ENCODE data around the gene GGA1.

The GGA1 gene

GRCh38 chr22:37680191-37680851, 71.7 kb downstream of the GGA1 start:
- H3K4me2 ChIP-seq (ENCODE audit: insufficient read depth, low read length), result no peak overlapping the region
- H4K20me1 ChIP-seq (ENCODE audit: insufficient read depth, low read length), result no peaks in the 10 kb centered on the region
- H2AFZ ChIP-seq (ENCODE audit: low read depth, low read length), result no peak overlapping the region
- H3K27me3 ChIP-seq (ENCODE audit: insufficient read depth, low read length, poor library complexity), result no peaks in the 10 kb centered on the region
- no peak overlapping the region for H3K9ac ChIP-seq (ENCODE audit: low read depth, low read length)
- TF ChIP-seq, protein P1, sequence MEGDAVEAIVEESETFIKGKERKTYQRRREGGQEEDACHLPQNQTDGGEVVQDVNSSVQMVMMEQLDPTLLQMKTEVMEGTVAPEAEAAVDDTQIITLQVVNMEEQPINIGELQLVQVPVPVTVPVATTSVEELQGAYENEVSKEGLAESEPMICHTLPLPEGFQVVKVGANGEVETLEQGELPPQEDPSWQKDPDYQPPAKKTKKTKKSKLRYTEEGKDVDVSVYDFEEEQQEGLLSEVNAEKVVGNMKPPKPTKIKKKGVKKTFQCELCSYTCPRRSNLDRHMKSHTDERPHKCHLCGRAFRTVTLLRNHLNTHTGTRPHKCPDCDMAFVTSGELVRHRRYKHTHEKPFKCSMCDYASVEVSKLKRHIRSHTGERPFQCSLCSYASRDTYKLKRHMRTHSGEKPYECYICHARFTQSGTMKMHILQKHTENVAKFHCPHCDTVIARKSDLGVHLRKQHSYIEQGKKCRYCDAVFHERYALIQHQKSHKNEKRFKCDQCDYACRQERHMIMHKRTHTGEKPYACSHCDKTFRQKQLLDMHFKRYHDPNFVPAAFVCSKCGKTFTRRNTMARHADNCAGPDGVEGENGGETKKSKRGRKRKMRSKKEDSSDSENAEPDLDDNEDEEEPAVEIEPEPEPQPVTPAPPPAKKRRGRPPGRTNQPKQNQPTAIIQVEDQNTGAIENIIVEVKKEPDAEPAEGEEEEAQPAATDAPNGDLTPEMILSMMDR (IDR thresholded peaks at IDR 0.05; ENCODE audit: borderline replicate concordance, extremely low read depth, low read length, poor library complexity, severe bottlenecking), result no peak
- TF ChIP-seq EZH2 (IDR thresholded peaks at IDR 0.05; ENCODE audit: borderline replicate concordance, low read depth, low read length, severe bottlenecking), result no peak
- no peaks in the 10 kb centered on the region for H3K79me2 ChIP-seq (ENCODE audit: insufficient read depth, low read length)
- no peak overlapping the region for H3K27ac ChIP-seq (ENCODE audit: low read length)
- H3K4me1 ChIP-seq (ENCODE audit: insufficient read depth, low read length), result peaks cover 28% of the 10 kb centered on the region
- H3K9me3 ChIP-seq (ENCODE audit: insufficient read depth, low read length, severe bottlenecking), result no peaks in the 10 kb centered on the region
- no peak overlapping the region for H3K4me3 ChIP-seq (ENCODE audit: low read depth in 1 of 2, low read length in 2 of 2)
- no peak for DNase-seq
- ATAC-seq (ENCODE audit: insufficient read depth, low read depth), result no peak
- H3K36me3 ChIP-seq (ENCODE audit: insufficient read depth, low read length), result no peaks in the 10 kb centered on the region

DNA sequence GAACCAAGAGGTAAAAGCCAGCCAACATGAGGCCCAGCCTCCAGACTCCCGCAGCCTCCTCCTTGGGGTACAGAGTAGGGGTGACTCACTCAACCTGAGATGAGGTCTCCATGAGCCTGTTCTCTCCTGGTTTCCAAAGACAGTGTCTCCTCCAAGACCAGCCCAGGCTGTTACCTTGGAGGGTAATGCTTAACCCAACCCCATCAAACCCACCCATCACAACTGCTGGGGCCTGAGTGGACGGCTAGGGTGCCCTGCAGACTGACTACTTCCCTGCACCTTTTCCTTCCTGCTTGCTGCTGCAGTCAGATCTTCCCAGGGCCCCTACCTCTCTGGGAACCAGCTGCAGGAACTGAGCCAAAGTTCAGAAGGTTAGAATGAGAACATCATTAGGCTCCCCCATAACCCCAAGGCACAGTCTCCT, 72.4 kb downstream of the GGA1 start:
- no peak for DNase-seq
- H3K27ac ChIP-seq (ENCODE audit: low read length), result no peak overlapping the region

DNA sequence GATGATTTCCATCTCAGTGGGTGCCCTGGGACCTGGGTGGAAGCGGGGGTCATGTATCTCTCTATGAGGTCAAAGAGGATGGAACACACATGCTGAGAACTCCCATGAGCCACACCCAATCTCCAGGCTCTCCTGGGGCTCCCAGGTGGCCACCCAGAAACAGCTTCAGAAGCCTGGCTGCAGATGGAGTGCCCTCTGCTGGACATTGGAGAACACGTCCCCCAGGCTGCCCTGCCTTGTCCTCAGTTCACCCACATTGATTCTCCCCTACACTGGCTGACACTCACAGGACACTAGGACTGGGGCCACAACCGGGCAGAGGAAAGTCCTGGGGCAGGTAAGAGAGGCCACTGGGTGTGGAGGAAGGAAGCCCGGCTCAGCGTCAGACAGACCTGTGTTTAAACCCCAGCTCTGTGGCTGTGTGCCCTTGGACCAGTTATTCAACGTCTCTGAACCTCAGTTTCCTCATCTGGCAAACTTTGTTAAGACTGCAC, 73.0 kb downstream of the GGA1 start:
- DNase-seq (peak; percentile 77), ATAC-seq (ENCODE audit: insufficient read depth, low read depth) (peak; percentile 44)
- Histone ChIP-seq H3K9me3 (ENCODE audit: insufficient read depth, low read length, severe bottlenecking) (no peaks in the 10 kb centered on the region), H3K79me2 (ENCODE audit: insufficient read depth, low read length) (peaks cover 6% of the 10 kb centered on the region), H4K20me1 (ENCODE audit: insufficient read depth, low read length) (no peaks in the 10 kb centered on the region), H3K36me3 (ENCODE audit: insufficient read depth, low read length) (peaks cover 2% of the 10 kb centered on the region; the same call in 1 of the 2 replicates), H3K4me1 (ENCODE audit: insufficient read depth, low read length) (peaks cover 30% of the 10 kb centered on the region), H3K9ac (ENCODE audit: low read depth, low read length) (no peak overlapping the region), H3K27ac (ENCODE audit: low read length) (no peak overlapping the region), H3K4me2 (ENCODE audit: insufficient read depth, low read length) (no peak overlapping the region), H3K4me3 (ENCODE audit: low read depth in 1 of 2, low read length in 2 of 2) (no peak overlapping the region), H3K27me3 (ENCODE audit: insufficient read depth, low read length, poor library complexity) (no peaks in the 10 kb centered on the region), H2AFZ (ENCODE audit: low read depth, low read length) (0 out of 2 replicates have a peak overlapping the region, but pooled peaks have one; percentile 38)
- TF ChIP-seq EZH2 (IDR thresholded peaks at IDR 0.05; ENCODE audit: borderline replicate concordance, low read depth, low read length, severe bottlenecking), result no peak
- TF ChIP-seq, protein P1 (IDR thresholded peaks at IDR 0.05; ENCODE audit: borderline replicate concordance, extremely low read depth, low read length, poor library complexity, severe bottlenecking), result peak; percentile 95

More for the DNA sequence above, 72.4 kb downstream of the GGA1 start:
- H3K4me2 ChIP-seq (ENCODE audit: insufficient read depth, low read length), result no peak overlapping the region
- H3K36me3 ChIP-seq (ENCODE audit: insufficient read depth, low read length), result no peaks in the 10 kb centered on the region
- no peak overlapping the region for H3K9ac ChIP-seq (ENCODE audit: low read depth, low read length)
- H3K4me3 ChIP-seq (ENCODE audit: low read depth in 1 of 2, low read length in 2 of 2), result no peak overlapping the region
- H4K20me1 ChIP-seq (ENCODE audit: insufficient read depth, low read length), result no peaks in the 10 kb centered on the region
- H3K4me1 ChIP-seq (ENCODE audit: insufficient read depth, low read length), result peaks cover 34% of the 10 kb centered on the region
- H3K9me3 ChIP-seq (ENCODE audit: insufficient read depth, low read length, severe bottlenecking), result no peaks in the 10 kb centered on the region
- H3K79me2 ChIP-seq (ENCODE audit: insufficient read depth, low read length), result no peaks in the 10 kb centered on the region; the same call in 1 of the 2 replicates
- H2AFZ ChIP-seq (ENCODE audit: low read depth, low read length), result no peak overlapping the region
- no peak for TF ChIP-seq EZH2 (IDR thresholded peaks at IDR 0.05; ENCODE audit: borderline replicate concordance, low read depth, low read length, severe bottlenecking)
- TF ChIP-seq, protein P1 (IDR thresholded peaks at IDR 0.05; ENCODE audit: borderline replicate concordance, extremely low read depth, low read length, poor library complexity, severe bottlenecking), result no peak
- H3K27me3 ChIP-seq (ENCODE audit: insufficient read depth, low read length, poor library complexity), result no peaks in the 10 kb centered on the region
- no peak for ATAC-seq (ENCODE audit: insufficient read depth, low read depth)

Data from DND-41 (cell line).